Measurements from ENCODE around the gene RPS4Y2. TPM values are rescaled to one million over a fixed set of nuclear protein-coding genes. Genes with fewer than 3 reads are reported as not detected.

Gene RPS4Y2
- total RNA-seq, 1 donor = not detected

DNA sequence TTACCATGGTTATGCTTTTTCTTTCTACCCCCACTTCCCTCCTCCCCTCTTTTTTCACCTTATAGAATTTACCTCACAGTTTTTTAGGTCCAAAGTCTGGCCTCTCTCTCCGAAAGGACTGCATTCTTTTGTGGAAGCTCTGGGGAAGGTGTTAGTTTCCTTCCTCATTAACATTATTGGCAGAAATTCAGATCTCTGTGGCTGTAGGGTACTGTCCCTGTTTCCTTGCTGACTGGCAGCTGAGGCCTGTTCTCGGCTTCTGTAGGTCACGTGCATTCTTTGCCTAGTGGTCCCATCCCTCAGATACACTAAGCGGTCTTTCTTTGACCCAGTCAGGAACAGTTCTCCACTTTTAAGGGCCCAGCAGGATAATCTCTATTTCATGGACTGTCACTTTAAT lies 25.5 kb downstream of the RPS4Y2 start:
- no peak for TF ChIP-seq CTCF (IDR thresholded peaks at IDR 0.05; ENCODE audit: insufficient read depth, low read length)
- no peak for DNase-seq (ENCODE audit: low read depth)
- H3K4me3 ChIP-seq (ENCODE audit: low read depth, low read length) = no peak overlapping the region

DNA sequence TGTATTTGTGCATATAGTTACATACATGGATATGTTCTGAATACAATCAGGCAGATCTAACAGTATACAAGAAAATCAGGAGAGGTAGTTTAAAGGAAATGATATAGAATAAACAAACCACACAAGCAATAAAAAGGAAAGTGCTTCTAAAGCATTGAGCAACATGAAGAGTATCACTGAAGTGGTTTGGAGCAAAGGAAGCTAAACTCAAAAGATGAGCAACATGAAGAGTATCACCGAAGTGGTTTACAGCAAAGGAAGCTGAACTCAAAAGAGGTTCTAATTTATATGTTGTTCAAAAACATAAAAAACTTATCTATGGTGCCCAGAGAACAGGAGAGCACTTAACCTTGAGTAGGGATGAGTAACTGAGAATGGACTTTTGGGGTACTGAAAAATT lies 29.1 kb downstream of the RPS4Y2 start:
- no peak overlapping the region for H3K4me3 ChIP-seq (ENCODE audit: low read depth, low read length)
- no peak for TF ChIP-seq CTCF (IDR thresholded peaks at IDR 0.05; ENCODE audit: insufficient read depth, low read length)
- DNase-seq (ENCODE audit: low read depth) = no peak

DNA sequence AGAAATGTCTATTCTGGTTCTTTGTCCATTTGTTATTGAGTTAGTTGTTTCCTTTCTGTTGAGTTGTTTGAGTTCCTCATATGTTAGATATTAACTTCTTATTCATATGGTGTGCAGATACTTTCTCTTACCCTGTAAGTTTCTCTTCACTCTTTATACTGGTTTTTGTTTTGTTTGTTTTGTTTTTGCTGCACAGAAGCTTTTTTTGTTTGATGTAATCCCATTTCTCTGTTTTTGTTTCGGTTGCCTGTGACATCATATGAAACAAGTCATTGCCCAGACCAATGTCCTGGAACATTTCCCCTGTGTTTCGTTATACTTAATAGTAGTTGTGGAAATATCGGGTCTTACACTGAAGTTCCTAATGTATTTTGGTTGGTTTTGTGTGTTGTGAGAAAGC lies 31.2 kb downstream of the RPS4Y2 start:
- no peak overlapping the region for H3K4me3 ChIP-seq (ENCODE audit: low read depth, low read length)
- no peak for TF ChIP-seq CTCF (IDR thresholded peaks at IDR 0.05; ENCODE audit: insufficient read depth, low read length)
- no peak for DNase-seq (ENCODE audit: low read depth)

DNA sequence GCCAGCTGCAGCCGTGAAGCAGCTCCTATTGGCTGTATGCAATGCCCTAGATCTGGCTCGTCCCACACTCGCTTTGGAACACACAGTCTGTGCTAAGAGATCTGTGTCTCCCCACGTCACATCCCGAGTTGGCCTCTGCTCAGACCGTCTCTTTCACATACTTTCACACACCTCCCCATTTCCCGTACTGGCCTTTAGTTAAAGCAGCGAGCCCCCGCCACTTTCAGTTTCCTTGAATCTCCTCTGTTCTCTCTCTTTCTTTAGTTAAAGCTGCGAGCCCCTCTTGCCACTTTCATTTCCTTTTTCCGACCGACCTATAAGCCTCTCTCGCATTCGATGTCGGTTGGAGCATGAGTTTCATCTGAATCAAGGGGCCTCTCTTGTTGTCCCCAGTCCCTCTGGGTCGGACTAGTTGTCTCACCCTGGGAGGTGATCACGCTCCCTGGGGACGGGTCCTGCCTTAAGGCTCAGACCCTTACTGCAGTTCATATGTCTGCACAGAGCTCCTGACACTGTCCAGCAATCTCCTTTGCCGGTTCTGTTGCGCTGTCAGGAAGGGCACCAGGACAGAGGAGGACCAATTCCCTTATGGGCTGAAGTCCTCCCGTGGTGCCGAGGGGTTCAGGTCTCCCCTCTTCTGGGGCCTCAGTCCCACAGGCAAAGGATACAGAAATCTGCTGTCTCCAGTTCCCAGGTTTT lies 42.6 kb downstream of the RPS4Y2 start:
- TF ChIP-seq CTCF (IDR thresholded peaks at IDR 0.05; ENCODE audit: insufficient read depth, low read length) = no peak
- no peak overlapping the region for H3K4me3 ChIP-seq (ENCODE audit: low read depth, low read length)
- no peak for DNase-seq (ENCODE audit: low read depth)

DNA sequence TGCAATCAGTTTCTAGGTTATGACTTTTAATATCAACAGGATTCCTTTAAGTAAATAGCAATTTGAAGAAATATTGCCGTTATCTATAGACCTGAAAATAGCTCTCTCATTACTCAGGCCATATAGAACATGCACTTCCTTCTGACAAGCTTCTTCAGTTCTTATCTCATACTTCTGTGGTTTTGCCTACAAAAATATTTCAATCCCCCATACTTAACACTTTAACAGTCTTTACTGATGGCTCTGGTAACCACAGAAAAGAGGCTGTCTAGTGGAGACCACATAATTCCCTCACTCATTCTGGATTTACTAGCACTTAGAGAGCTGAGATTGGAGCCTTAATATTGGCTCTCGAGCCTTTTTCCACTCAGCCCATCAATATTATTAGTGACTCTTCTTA lies 46.8 kb downstream of the RPS4Y2 start:
- TF ChIP-seq CTCF (IDR thresholded peaks at IDR 0.05; ENCODE audit: insufficient read depth, low read length) = no peak
- DNase-seq (ENCODE audit: low read depth) = no peak
- no peak overlapping the region for H3K4me3 ChIP-seq (ENCODE audit: low read depth, low read length)

DNA sequence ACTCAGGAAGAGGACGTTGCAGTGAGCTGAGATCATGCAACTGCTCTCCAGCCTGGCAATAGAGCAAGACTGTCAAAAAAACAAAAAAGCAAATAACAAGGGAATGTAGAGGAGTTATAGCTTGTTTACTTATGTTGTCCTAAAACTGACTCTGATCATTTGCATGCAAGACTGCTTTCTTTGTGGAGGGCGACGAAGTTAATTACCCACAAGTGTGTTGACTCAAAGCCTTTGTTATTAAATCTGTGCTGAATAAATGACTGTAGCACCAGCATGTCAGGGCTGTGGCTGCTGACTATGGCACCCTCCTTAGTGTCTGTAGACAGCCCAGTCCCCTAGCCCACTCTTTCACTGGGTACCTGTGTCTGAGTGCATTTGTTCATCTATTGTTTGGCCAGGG lies 50.3 kb downstream of the RPS4Y2 start:
- no peak for DNase-seq (ENCODE audit: low read depth)
- TF ChIP-seq CTCF (IDR thresholded peaks at IDR 0.05; ENCODE audit: insufficient read depth, low read length) = no peak
- H3K4me3 ChIP-seq (ENCODE audit: low read depth, low read length) = no peak overlapping the region

- DNase-seq (ENCODE audit: low read depth) = no peak
- H3K4me3 ChIP-seq (ENCODE audit: low read depth, low read length) = no peak overlapping the region
- TF ChIP-seq CTCF (IDR thresholded peaks at IDR 0.05; ENCODE audit: insufficient read depth, low read length) = no peak
These were observed 57.6 kb downstream of the RPS4Y2 start for GRCh38 chrY:20813459-20813858.
